ENCODE data around the gene KCNB1.

The KCNB1 gene

GRCh38 chr20:49479785-49480184 lies 2.7 kb downstream of the KCNB1 start:
- TF ChIP-seq, protein P1, sequence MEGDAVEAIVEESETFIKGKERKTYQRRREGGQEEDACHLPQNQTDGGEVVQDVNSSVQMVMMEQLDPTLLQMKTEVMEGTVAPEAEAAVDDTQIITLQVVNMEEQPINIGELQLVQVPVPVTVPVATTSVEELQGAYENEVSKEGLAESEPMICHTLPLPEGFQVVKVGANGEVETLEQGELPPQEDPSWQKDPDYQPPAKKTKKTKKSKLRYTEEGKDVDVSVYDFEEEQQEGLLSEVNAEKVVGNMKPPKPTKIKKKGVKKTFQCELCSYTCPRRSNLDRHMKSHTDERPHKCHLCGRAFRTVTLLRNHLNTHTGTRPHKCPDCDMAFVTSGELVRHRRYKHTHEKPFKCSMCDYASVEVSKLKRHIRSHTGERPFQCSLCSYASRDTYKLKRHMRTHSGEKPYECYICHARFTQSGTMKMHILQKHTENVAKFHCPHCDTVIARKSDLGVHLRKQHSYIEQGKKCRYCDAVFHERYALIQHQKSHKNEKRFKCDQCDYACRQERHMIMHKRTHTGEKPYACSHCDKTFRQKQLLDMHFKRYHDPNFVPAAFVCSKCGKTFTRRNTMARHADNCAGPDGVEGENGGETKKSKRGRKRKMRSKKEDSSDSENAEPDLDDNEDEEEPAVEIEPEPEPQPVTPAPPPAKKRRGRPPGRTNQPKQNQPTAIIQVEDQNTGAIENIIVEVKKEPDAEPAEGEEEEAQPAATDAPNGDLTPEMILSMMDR (IDR thresholded peaks at IDR 0.05; ENCODE audit: low read depth, low read length) = no peak
- H3K4me3 ChIP-seq (ENCODE audit: low read depth, low read length) = no peak overlapping the region

- TF ChIP-seq, protein P1 (IDR thresholded peaks at IDR 0.05; ENCODE audit: low read depth, low read length) = no peak
- no peak overlapping the region for H3K4me3 ChIP-seq (ENCODE audit: low read depth, low read length)
These were observed 3.4 kb downstream of the KCNB1 start for GRCh38 chr20:49478754-49479689.

DNA sequence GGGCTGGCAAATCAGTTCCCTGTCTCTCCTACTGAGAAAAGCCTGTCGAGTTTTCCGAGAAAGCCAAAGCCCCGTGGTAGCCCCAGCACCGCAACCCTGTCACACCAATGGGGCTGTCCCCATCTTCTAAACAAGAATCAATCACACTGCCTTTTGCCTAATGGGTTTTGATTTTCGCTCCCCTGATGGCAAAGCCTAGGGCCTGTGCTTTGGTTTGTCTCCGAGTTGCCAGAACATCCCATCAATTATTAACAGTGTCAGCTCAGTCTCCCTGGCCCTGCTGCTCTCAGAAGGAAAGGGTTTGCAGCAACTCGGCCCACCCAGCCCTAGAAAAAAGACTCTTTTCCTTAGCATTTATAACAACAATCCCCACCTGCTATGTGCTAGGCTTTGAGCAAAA lies 4.2 kb downstream of the KCNB1 start:
- TF ChIP-seq, protein P1 (IDR thresholded peaks at IDR 0.05; ENCODE audit: low read depth, low read length) = no peak
- no peak overlapping the region for H3K4me3 ChIP-seq (ENCODE audit: low read depth, low read length)

DNA sequence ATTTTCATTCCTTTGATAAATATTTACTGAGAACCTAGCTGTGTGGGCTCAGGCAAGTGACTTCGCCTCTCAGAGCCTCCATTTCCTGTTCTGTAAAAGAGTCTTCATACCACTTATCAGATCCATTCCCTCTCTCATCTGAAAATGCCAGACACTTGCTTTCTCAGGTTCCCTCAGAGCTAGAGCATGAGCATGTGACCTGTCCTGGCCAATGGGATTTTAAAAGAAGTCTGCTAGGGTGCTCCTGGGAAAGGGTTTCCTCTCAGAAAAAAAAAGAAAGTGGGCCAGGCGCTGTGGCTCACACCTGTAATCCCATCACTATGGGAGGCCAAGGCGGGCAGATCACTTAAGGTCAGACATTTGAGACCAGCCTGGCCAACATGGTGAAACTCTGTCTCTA lies 5.3 kb downstream of the KCNB1 start:
- TF ChIP-seq, protein P1 (IDR thresholded peaks at IDR 0.05; ENCODE audit: low read depth, low read length) = no peak
- no peak overlapping the region for H3K4me3 ChIP-seq (ENCODE audit: low read depth, low read length)

DNA sequence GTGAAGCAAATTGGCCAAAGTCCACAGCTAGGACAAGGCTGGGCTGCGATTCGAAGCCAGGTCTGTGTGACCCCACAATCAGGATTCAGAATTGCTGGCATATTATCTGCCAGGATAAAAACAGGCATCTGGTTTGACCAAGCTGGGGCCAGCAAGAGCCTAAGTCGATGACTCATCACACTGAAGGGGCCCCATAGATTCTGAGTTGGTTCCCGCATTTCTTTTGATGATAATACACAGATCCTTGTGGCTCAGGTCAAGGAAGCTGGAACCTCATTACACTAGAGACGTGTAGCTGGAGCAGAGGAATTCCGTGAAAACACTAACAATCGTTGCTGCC lies 6.5 kb downstream of the KCNB1 start:
- no peak overlapping the region for H3K4me3 ChIP-seq (ENCODE audit: low read depth, low read length)
- TF ChIP-seq, protein P1 (IDR thresholded peaks at IDR 0.05; ENCODE audit: low read depth, low read length) = no peak

GRCh38 chr20:49475292-49476015 lies 7.0 kb downstream of the KCNB1 start:
- H3K4me3 ChIP-seq (ENCODE audit: low read depth, low read length) = no peak overlapping the region
- TF ChIP-seq, protein P1 (IDR thresholded peaks at IDR 0.05; ENCODE audit: low read depth, low read length) = no peak

DNA sequence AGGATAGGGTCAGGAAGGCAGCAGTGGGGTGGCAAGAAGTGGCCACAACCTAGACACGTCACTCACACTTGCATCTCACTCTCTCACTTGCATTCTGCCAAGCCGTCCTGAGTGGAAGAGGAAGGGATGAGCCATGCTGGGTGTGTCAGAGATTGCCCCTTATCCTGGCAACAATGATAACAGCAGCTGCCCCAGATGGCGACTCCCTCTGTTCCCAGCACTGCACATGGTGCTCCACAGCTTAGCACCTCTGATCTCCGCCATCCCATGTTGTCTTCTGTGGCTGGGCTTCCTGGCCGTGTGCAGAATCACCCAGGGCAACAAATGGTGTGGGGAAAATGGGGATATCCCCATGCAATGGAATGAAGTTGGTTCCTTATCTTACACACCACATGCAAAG lies 11.1 kb downstream of the KCNB1 start:
- TF ChIP-seq, protein P1 (IDR thresholded peaks at IDR 0.05; ENCODE audit: low read depth, low read length) = no peak
- H3K4me3 ChIP-seq (ENCODE audit: low read depth, low read length) = no peak overlapping the region
